Measurements from ENCODE around the gene ETNK1. TPM values are rescaled to one million over a fixed set of nuclear protein-coding genes. Genes with fewer than 3 reads are reported as not detected.

ETNK1 gene
- polyA plus RNA-seq, 3 donors = 13.7 to 17.3 (median 16.5) TPM

DNA sequence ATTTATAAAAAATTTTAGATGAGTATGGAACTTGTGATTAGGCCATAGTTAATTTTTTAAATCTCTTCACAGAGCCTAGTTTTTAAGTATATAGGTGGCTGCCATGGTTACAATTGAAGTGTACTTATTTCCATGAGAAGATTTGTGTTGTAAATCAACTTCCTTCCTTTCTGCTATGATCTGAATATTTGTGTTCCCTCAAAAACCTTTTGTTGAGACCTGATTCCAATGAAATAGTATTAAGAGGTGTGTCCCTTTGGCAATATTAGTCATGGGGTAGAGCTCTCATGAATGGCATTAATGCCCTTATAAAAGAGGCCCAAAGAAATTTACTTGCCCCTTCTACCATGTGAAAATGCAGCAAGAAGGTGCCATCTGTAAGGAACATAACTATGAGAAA is 28.8 kb downstream of the ETNK1 start:
- Mint-ChIP-seq H3K27me3 (ENCODE audit: low read depth in 3 of 3) (no peaks in the 10 kb centered on the region), H3K9me3 (no peaks in the 10 kb centered on the region), H3K4me3 (no peak overlapping the region), H3K4me1 (peaks cover 23% of the 10 kb centered on the region), H3K36me3 (peaks cover 15 to 46% of the 10 kb centered on the region in 2 donors), H3K27ac (peak overlapping the region in 3 of 7 donors; percentile 25 to 70 (median 46))
- peaks cover 7 to 14% of the 10 kb centered on the region in 2 donors for H3K4me1 ChIP-seq (ENCODE audit: control insufficient read depth in 1 of 2, insufficient read depth in 2 of 2, low read length in 2 of 2)
- no peaks in the 10 kb centered on the region for H3K9me3 ChIP-seq (replicated peaks in 1 of 2; ENCODE audit: control insufficient read depth in 1 of 2, insufficient read depth in 1 of 2, low read length in 2 of 2)
- H2AFZ ChIP-seq (ENCODE audit: insufficient read depth, low read depth, low read length, poor library complexity, severe bottlenecking) = no peak overlapping the region
- peak overlapping the region in 1 of 2 donors; percentile 56 for H3K27ac ChIP-seq (ENCODE audit: low read depth in 1 of 2, low read length in 2 of 2)
- no peak overlapping the region for H3K9ac ChIP-seq (ENCODE audit: insufficient read depth, low read length, poor library complexity, severe bottlenecking)
- H4K20me1 ChIP-seq (ENCODE audit: insufficient read depth, low read length) = peaks cover 9% of the 10 kb centered on the region
- no peak overlapping the region for H3K4me3 ChIP-seq (replicated peaks in 1 of 3; ENCODE audit: low read depth in 2 of 3, low read length in 3 of 3)
- peaks cover 3 to 10% of the 10 kb centered on the region in 2 donors for H3K36me3 ChIP-seq (replicated peaks in 1 of 2; ENCODE audit: control insufficient read depth in 1 of 2, insufficient read depth in 2 of 2, low read length in 2 of 2)
- DNase-seq = no peak
- no peak overlapping the region for H3K4me2 ChIP-seq (replicated peaks; ENCODE audit: extremely low read depth, low read length, poor library complexity, severe bottlenecking)
- intact Hi-C loops (cut with micrococcal nuclease) = no loop called here
- TF ChIP-seq, protein P1, sequence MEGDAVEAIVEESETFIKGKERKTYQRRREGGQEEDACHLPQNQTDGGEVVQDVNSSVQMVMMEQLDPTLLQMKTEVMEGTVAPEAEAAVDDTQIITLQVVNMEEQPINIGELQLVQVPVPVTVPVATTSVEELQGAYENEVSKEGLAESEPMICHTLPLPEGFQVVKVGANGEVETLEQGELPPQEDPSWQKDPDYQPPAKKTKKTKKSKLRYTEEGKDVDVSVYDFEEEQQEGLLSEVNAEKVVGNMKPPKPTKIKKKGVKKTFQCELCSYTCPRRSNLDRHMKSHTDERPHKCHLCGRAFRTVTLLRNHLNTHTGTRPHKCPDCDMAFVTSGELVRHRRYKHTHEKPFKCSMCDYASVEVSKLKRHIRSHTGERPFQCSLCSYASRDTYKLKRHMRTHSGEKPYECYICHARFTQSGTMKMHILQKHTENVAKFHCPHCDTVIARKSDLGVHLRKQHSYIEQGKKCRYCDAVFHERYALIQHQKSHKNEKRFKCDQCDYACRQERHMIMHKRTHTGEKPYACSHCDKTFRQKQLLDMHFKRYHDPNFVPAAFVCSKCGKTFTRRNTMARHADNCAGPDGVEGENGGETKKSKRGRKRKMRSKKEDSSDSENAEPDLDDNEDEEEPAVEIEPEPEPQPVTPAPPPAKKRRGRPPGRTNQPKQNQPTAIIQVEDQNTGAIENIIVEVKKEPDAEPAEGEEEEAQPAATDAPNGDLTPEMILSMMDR (IDR thresholded peaks at IDR 0.05) = no peak
- H3K27me3 ChIP-seq (ENCODE audit: control insufficient read depth in 2 of 2, insufficient read depth in 2 of 2, low read length in 2 of 2) = no peaks in the 10 kb centered on the region
- H3K79me2 ChIP-seq (ENCODE audit: insufficient read depth, low read length) = peaks cover 45% of the 10 kb centered on the region

DNA sequence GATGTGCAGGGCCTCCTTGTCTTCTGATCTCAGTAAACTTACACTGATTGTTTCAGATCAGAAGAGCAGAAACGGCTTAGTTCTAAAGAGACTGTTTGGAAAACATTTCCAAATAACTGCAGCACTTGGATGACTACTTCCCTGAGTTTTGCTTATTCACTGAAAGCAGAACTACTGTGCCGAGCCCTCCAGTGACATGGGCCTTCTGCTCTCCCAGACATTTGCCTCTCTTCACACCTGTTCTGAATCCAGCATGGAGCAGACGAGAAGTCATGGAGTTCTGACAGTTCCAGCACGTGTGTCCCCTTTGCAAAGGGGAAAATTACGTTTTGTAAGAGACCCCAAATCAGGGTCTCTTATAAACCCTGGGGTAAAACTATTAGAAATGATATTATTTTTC is 31.4 kb downstream of the ETNK1 start:
- intact Hi-C loops (cut with micrococcal nuclease) = no loop called here
- WGBS (ENCODE audit: insufficient coverage) = 4% methylated on average over 2 of the region's 5 CpGs

More for the DNA sequence above, 31.4 kb downstream of the ETNK1 start:
- no peaks in the 10 kb centered on the region for H3K27me3 ChIP-seq (ENCODE audit: control insufficient read depth in 2 of 2, insufficient read depth in 2 of 2, low read length in 2 of 2)
- DNase-seq = peak in 2 of 3 donors; percentile 5 to 10
- TF ChIP-seq, protein P1 (IDR thresholded peaks at IDR 0.05) = no peak
- H2AFZ ChIP-seq (ENCODE audit: insufficient read depth, low read depth, low read length, poor library complexity, severe bottlenecking) = no peak overlapping the region
- H3K9me3 Mint-ChIP-seq = no peaks in the 10 kb centered on the region
- no peaks in the 10 kb centered on the region for H3K9me3 ChIP-seq (replicated peaks in 1 of 2; ENCODE audit: control insufficient read depth in 1 of 2, insufficient read depth in 1 of 2, low read length in 2 of 2)
- H3K27me3 Mint-ChIP-seq (ENCODE audit: low read depth in 3 of 3) = no peaks in the 10 kb centered on the region
- H3K27ac Mint-ChIP-seq = peak overlapping the region in 2 of 7 donors; percentile 21 to 63
- peak overlapping the region in 1 of 2 donors; percentile 42 for H3K27ac ChIP-seq (ENCODE audit: low read depth in 1 of 2, low read length in 2 of 2)
- H3K4me1 ChIP-seq (ENCODE audit: control insufficient read depth in 1 of 2, insufficient read depth in 2 of 2, low read length in 2 of 2) = peaks cover 7 to 14% of the 10 kb centered on the region in 2 donors
- H3K4me3 Mint-ChIP-seq = no peak overlapping the region
- H3K79me2 ChIP-seq (ENCODE audit: insufficient read depth, low read length) = peaks cover 35% of the 10 kb centered on the region
- peaks cover 9% of the 10 kb centered on the region for H4K20me1 ChIP-seq (ENCODE audit: insufficient read depth, low read length)
- peaks cover 21% of the 10 kb centered on the region for H3K4me1 Mint-ChIP-seq
- H3K36me3 ChIP-seq (replicated peaks in 1 of 2; ENCODE audit: control insufficient read depth in 1 of 2, insufficient read depth in 2 of 2, low read length in 2 of 2) = peaks cover 8 to 25% of the 10 kb centered on the region in 2 donors
- no peak overlapping the region for H3K4me3 ChIP-seq (replicated peaks in 1 of 3; ENCODE audit: low read depth in 2 of 3, low read length in 3 of 3)
- H3K36me3 Mint-ChIP-seq = peaks cover 14 to 39% of the 10 kb centered on the region in 2 donors
- no peak overlapping the region for H3K4me2 ChIP-seq (replicated peaks; ENCODE audit: extremely low read depth, low read length, poor library complexity, severe bottlenecking)
- H3K9ac ChIP-seq (ENCODE audit: insufficient read depth, low read length, poor library complexity, severe bottlenecking) = no peak overlapping the region

All from CD14-positive monocyte (primary cell).